SK-N-DZ (cell line): Measurements from ENCODE around the gene SIX1.

Experiments used
- DNase-seq: peaks from one replicate; pipeline ENCODE4 v3.0.0-alpha.2; 2015; ENCODE audit warnings: low spot score

The SIX1 gene

DNA sequence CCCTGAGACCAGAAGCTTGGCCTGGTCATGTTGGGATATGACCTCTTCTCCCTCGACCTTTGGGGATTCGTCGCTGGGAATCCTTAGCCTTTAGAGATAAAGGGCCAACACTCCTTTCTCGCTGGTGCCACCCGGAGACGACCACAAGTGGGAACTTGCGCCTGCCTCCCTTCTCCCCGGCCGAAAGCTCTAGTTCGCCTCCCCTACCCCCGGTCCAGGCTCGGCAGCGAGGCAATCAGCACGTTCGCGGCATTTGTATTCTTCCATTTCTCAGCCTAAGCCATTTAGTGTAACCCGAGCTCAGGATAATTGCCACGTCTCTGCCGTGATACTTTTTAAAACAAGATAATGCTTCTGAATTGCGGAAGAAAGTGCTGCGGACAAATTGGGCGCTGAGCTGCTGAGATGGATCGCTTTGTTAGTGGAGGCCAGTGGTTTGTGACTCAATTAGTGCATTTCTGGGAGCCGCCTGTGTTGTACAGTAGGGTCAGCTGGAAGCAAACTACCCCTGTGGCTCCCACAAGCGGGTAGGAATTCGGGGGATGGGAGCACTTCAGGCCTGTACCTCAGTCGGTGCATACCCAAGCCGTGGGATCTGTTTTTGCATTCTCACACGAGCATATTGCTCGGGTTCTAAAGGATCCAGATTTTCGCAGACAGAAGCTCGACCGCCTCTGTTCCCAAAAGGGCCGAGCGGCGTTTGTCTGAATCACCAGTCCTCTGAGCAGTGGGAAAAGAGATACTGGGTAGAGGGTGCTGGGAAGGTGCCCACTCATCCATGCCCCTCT lies 6.8 kb upstream of the SIX1 start:
- DNase-seq: peak; percentile 19

DNA sequence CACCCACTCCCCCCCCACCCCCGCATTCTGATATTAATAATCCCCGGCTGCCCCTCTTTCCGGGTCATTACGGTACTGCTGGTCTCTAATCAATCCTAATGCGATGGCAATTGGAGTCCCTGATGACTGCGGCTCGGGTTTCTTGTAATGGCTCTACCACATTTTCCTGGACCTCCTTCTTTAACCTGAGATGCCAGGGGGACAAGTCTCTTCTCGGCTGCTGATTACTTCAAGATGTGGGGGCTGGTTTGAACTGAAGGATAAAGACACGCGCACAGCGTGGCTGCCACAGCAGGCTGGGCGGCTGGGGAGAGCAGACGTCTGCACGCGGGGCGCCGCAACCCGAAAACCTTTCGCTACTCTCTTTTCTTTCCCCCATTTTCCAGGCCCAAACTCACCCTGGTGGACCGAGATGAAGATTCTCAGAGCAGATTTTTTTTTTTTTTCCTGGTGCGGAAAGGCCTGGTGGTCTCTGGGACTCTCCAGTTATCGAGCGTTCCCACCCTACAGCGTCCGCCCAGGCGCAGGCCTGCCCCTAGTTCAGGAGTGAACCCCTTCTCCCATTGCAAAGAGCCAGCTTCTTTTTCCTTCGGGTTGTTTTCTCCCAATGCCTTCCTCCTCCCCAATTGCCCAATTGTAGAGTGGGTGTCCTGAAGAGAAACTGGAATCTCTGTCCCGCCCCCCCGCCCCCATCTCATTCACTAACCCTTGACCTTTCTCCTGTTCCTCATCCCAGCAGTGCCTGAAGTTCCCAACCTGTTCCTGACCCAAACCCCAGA lies 6.0 kb upstream of the SIX1 start:
- peak; percentile 70 for DNase-seq

DNA sequence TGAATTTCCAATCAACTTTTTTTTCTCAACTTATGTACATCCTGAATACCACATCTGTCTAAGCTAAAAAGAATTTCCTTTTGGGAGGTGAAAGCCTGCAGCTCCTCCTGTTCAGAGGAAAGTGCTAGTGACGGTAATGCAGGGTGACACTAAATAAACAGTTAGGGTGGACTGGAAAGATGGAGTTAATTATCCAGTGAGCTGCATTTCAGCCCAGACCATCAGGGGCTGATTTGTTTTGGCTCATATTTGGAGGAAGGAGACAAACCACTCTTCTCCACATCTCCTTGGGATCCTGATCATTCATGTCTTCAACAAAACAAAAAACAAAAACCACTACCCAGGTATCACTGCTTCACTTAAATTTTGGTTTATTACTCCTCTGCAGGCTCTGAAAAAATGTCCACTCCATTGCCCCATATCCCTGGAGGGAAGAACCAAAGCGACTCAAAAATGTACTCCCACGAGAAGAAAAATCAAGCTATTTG lies 5.1 kb upstream of the SIX1 start:
- peak; percentile 49 for DNase-seq

DNA sequence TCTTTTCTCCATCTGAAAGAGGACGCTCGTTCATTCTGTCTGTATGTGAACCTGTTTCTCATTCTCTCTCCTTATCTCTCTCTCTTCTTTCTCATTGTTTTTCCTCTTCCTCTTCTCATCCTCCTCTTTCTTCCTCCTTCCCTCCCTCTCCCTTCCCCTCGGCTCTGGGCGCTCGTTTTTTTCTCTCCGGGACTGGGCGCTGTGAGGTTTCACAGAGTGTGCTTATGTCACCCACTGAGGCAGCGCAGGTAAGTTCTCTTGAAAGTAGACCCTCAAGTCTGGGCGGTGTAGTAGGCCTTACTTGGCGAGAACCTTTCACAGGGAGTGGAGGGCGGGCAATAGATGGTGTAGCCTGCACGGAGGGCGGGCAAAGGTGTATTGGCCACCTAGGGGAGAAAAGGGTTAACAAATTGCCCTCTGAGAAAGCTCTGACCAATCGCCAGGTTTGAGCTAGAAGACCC lies 4.5 kb upstream of the SIX1 start:
- DNase-seq: no peak

DNA sequence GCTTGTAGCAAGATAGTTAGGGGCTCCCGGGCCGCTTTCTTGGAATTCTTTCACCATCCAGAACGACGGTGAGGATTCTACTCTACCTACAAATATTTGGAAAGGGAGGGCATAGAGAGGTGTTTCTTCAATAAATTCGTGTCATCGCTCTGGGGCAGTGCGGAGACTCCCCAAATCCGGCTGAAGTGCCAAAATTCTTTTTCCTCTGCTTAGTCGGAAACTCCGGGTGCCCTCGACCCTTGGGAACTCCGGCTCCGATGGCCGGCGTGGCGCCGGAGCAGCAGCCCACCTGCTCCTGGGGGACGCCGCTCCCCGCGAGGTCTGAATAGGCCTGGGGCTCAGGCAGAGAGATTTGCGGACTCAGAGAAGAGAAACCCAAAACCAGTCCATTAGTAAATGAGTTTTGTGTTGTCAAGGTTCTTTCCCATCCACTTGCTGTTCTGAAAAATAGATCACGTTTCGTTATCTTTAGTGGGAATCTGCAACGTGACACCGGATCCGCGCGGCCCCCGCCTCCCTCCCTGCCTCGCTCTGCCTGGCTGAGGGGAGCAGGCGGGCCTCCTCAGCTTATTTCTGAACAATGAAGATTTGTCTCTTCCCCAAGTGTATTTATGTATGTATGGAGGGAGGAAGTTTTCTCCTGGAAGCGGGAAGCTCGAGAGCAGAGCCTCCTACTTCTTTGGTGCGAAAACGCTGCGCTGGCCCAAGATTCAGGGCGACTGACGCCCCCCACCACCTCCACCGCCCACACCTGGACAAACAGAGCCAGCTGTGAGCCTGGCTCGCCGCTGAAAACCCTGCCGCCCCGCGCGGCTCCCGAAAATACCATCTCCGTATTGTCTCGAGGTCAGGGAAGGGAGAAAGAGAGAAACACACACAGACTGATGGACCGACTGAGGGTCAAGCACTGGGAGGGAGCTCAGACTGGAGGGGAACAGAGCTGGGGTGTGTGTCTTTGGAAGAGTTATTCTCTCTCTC lies 3.7 kb upstream of the SIX1 start:
- DNase-seq: peak; percentile 13

DNA sequence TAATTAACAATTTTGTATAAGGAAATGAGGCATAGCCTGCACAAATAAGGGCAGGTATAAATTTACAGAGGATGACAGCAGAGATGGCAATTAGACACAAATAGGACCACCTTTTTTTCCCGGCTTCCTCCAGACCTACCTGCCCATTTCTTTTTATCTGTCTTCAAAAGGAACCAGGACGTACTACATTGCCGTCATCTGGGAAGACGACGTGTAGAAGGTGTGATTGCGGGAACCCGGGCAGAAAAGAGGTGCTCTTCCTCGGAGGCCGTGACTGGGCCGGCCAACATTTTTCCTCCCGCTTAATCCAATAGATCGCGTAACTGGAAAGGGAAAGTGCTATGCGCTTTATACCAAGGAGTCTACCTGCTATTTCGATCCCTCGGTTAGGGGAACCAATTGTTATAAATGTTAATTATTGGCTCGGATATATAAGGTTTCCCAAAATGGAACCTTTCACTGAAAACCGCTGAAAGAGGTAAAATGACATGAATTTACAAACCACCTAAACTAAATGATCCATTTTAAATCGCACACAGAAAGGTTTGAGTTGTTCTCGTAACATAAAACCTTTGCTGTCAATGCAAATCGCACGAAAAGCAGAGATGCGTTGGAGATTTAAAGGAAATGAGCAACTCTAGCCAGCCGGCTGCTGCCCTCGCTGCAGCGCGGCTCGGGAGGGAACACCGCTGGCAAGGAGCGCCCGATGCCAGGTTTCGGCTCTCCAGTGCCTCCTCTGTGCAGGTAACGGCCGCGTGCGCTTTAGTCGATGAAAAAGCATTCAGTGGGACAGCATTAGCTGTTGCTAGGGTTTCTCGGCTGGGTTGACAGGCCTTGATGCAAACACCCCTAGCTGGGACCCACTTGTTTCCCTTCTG lies 2.8 kb upstream of the SIX1 start:
- peak; percentile 1 for DNase-seq

DNA sequence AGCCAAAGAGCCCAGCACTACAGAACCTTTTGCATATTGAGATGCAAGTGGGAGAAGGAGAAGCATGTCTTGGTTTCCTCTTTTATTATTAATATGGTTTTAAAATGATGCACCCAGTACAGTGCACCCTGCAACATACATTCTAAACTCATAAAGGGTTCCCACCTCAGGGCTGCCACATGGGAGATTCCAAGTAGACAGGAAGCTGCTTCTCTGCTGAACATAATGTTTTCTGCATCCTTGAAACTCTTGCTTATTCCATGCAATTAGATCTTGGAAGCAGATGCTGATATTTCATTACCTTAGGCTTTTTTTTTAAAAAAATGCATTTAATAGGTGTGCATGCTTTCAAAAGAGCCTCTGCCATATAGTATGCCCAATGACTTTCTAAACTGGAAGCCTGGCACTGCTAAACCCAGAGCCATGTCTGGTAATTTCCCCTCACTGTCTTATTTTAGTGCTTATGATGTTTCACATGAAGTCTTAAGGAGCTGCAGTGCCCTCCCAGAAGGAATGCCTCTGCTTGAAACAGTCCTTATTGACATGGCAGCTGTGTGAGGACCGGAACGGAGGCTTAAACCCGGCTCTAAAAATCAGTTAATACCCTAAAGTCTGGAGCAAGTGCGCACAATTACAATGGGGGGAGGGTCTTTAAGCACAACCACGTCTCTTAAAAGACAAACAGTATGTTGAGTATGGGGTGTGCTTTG lies 2.0 kb upstream of the SIX1 start:
- DNase-seq: no peak

DNA sequence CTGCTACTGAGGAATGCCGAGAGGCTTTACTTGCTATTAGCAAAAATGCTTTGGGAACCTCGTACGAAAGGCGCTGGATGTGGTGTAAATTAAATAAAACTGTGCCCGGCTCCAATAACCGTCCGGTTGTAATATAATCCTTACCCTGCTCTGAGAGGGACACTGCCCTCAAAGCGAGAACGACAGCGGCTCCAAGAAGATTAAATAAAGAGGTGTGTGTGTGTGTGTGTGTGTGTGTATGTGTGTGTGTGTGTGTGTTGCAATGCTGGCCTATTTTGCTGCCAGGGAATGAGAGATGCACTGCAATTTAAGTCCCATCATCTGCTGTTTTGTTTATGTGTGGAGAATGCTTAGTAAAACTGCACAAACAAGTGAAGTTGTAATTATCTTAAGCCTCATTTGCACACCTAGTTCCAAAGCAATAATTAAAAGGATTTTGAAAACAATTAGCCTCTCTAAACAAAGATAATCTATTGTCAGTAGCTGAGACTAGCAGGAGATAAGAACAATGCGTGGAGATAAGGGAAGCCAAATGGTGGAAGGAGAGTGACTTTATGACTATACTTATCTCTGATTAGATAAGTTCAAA lies 1.2 kb upstream of the SIX1 start:
- peak; percentile 4 for DNase-seq

DNA sequence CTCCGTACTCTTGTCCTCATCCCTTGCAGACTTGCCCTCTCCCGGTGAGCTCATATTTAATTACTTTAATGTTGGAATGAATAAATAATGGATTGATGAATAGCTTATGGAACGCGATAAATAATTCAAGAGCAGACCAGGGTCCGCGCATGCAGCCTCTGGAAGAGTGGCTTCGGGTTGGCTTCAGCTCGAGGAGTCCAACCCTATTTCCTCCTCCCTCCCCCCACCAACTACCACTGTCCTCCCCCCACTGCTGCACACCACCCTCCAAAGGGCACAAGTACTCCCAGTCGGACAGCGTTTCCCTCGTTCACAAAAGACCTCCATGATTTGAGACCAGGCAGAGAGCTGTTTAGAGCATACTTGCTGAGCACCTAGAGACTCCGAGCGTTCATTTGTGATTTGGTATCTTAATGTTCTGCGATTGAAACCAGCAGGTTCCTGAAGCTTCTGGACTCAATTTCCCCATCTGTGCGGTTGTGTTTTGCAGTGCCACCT lies 647 bp upstream of the SIX1 start:
- DNase-seq: peak; percentile 10

DNA sequence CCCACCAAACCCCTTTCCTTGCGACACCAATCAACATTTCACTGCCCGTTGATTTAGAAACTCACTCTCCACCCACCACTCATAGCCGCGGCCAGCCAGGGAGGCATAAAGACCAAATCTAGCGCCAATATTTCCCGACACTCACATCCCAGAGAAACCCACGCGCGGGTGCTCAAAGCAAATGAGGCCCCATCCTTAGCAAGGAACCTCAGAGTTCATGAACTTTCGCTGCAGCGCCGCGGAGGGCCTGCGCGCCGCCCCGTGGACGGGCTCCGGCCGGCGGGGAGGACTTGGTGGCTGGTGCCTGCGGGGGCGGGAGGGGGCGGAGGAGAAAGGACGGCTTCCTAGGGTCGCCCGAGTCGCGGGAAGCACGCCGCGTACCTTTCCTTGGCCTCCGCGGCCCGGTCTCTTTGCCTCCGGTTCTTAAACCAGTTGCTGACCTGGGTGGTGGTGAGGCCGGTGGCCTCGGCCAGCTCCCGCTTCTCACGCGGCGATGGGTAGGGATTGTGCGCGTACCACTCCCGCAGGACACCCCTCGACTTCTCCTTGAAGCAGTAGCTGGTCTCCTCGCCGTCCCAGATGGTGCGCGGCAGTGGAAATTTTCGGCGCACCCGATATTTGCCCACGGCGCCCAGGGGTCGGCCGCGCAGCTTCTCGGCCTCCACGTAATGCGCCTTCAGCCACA lies 886 bp downstream of the SIX1 start:
- no peak for DNase-seq

DNA sequence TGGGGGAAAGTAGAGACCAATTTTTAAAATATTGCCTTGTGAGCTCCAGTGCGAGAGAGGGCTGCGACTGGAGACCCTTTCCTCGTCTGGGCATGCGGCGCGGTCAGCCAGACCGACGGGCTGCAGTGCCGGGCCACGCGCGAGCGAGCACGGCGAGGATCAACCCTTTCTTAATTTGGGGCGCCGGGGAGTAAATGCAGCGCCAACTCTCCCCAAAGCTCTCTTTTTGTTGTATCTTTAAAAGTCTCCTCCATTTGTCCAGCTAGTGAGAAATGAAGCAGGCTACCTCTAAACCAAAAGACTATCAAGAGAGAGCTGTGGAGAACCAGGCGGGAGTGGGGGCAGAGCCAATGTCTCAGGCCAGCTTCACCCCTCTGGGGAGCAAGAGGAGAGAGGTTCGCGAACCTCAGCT lies 1.4 kb downstream of the SIX1 start:
- DNase-seq: no peak

DNA sequence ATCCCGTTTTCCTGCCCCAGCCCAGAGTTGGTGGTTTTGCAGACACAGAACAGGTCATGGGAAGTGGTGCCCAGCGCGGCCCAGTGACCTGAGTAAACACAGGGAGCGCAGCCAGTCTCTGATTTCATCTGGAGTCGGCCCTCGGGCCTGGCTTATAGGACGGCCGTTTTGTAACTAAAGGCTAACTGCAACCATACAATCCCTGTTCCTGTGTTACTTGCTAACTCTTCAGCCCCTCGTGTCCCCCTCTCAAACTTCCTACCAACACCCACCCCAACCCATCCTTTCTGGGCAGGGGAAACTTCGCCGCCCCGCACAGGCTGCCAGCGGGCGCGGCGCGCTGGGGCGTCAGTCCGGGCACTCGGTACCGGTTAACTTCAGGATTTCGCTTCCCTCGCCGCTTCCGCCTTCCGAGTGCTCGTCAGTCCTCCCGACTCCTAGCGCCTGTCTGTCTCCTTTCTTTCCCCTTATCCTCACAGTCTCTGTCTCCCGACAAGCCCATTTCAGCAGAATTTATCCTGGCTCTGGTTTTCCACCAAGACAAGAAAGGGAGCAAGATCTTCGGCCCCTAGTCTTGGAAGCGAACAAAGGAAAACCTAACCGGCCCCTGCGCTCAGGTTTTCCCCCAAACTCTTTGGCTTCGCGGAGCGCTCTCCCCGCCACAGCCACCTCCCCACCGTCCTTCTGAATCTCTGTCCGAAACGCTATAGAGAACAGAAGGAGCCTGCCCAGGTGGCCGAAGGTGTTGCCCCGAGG lies 2.0 kb downstream of the SIX1 start:
- peak; percentile 11 for DNase-seq

DNA sequence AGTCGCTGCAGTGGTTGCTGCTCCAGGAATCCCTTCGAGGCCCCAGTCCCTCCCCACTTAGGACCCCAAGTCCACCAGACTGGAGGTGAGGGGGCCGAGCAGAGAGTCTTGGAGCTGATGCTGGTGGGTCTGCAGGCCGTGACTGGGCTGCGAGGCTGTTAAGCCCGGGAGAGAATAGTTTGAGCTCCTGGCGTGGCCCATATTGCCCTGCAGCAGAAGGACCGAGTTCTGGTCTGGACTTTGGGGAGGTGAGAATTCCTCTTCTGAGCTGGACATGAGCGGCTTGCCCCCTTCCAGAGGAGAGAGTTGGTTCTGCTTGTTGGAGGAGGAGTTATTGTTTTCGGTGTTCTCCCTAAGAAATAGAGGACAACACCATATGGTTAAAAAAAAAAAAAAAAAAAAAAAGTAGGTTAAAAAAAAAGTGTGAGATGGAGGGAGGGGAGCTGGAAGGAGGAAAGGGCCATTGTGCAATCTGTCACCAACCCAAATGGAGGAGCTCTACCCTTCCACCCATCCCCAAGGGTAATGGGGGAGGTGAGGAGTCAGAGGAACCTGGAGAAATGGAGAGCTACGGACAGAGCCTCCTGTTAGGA lies 3.0 kb downstream of the SIX1 start:
- DNase-seq: no peak

DNA sequence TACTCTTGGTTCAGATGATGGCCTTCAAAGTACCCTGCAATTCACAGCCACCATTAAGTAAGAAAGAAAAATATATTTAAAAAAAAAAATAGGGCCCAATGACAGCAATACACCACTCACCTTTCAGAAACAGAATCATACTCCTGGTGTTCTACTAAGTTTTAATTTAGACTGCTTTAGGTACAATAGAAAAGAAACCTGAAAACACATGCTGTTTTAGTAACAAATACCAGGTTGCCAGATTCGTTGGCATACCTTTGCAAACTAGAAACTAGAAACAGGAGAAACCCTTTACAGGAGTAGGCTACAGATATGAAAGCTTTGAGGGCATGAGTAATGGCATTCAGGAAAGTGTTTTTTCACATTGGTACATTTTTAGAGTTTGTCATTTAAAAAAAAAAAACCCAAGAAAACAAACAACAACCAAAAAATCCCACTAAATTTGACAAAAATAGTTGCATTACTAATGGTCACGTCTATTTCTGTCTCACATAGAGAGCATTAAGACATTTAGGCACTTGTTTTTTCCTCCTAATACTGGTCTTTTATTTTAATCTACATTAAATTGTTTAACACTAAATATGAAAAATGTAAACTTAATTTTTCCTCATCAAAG lies 4.0 kb downstream of the SIX1 start:
- no peak for DNase-seq

DNA sequence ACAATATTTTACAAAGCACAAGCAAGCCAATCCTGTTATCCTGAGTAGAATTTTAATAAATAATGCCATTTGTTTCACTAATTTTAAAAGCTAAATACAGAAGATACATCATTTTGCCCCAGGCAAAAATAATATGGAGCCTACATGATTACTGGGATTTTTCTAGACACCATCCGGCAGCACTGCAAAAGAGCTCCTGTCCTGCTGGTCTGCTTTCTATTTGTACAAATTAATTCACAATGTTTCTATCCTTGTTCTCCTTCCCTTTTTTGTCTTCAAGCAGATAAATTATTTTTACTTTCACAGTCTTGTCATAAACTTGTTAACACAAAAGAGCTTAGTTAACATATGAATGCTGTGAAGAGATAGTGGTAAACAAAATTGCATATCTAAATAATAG lies 4.6 kb downstream of the SIX1 start:
- no peak for DNase-seq

DNA sequence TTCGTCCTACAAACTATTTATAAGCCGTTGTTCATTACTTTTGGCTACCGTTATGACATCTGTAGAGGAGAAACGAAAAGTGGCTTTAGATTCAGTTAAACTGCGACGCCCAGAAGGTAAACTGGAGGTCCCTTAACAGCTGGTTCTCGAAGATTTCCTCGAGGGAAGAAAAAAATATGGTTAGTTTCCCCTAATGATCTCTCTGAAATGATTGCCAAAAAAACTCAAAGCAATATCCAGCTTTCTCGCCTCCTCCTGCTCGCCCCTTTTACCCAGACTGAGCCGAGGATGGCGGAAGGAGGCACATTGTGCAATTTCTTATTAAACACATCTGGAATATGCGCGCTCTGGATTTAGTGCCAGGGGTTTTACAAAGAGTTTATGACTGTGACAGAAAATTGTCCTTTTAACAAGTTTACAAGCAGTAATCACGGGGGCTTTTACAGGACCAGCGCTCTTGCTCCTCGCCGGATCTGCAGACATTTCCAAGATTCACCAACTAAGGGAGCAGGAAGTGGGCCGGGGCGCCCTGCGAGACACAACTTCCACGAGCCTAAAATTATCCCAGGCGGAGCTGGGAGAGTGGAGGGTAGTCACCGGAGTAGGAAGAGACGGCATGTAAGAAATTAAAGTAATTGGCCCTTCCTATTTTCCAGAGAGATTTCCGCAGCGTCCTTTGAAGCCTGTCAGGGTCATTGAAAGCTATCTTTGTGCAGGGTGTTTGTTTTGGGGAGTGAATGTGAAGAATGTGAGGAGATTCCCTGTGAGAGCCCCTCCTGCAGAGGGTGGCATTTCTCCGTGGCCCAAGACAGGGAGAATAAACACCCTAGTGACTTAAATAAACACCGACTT lies 5.6 kb downstream of the SIX1 start:
- DNase-seq: no peak
